M059J (cell line): ENCODE measurements around the gene LIPE. TPM values are rescaled to one million over a fixed set of nuclear protein-coding genes. Genes with fewer than 3 reads are reported as not detected.
A peak's percentile ranks its signal among the peaks of the same experiment; 100 is the strongest.
"Not testable (repeated sequence)": the region's sequence is repeated elsewhere in the genome, so short reads cannot be mapped to it uniquely, and the experiment has no call there.

Experiments used
- DNase-seq: peaks from one replicate; pipeline ENCODE4 v3.0.0-alpha.2; 2012; ENCODE audit warnings: low read depth
- total RNA-seq: library from RNA; depleted of rRNA; stranded (reverse); fragments of >200 nt; shearing (Covaris generic); gene quantifications from 2 replicates; pipeline ENCODE4 v1.2.3, GENCODE V29; 2014; rRNA removed

Gene LIPE
- total RNA-seq: 0.17 and 3.3 TPM in 2 replicates

GRCh38 chr19:42427313-42427712 lies at the start of gene LIPE:
TSS of gene LIPE (minus strand) at chr19:42427388. CDS start at chr19:42427149, 239 bp downstream.
- DNase-seq: no peak

DNA sequence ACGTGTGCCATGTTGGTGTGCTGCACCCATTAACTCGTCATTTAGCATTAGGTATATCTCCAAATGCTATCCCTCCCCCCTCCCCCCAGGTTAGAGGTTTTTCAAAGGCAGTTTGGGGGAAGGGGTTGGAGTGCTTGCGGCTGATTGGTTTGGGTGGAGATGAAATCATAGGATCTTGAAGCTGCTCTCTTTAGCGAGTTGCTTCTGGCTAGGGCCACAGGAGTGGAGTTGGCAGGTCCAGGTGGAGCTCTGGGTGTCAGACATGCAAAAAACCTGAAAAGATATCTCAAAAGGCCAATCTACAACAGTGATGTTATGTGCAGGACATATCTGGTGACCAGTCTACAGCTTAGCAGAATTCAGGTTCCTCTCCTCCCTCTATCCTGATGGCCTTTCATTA lies 48.2 kb upstream of the LIPE start:
- DNase-seq: no peak

DNA sequence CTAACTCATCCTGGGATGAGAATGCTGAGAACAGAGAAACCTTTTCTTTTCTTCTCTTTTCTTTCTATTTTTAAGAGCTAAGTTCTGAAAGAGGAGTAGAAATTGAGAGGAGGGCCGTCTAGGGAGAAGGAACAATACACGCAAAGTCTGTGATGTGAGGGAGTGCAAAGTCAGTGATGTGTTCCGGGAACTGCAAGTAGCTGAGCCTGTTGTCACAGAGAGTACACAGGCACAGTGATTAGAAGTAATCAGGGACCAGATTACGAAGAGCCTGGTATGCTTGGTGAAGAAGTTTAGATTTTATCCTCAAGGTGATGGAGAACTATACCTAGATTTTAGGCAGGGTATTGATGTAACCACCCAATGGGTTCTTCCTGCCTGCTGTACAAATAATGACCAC lies 47.6 kb upstream of the LIPE start:
- DNase-seq: no peak

DNA sequence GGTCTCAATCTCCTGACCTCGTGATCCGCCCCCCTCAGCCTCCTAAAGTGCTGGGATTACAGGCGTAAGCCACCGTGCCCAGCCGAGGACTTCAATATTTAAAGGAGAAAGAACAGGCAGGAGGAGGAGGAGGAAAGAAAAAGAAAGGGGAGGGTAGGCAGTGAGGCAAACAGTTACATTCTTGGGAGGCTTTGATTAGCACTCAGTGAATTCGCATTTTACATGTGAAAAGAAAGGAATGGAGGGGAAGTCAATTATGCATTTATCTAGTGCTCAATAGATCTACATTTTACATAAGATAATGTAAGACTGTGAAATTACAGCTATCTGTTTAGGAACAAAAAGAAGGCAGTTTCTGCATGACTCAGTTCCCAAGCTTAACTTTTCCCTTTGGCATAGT lies 46.5 kb upstream of the LIPE start:
- DNase-seq: no peak

- no peak for DNase-seq
Measured at GRCh38 chr19:42472402-42473147, 45.4 kb upstream of the LIPE start.

- peak; percentile 43 for DNase-seq
Measured at GRCh38 chr19:42471554-42472249, 44.5 kb upstream of the LIPE start.

- peak; percentile 32 for DNase-seq
Measured at GRCh38 chr19:42469311-42470235, 42.4 kb upstream of the LIPE start.

GRCh38 chr19:42468273-42468796 lies 41.1 kb upstream of the LIPE start:
- DNase-seq: peak; percentile 90

GRCh38 chr19:42467183-42467760 lies 40.1 kb upstream of the LIPE start:
- peak; percentile 6 for DNase-seq

GRCh38 chr19:42466521-42467182 lies 39.5 kb upstream of the LIPE start:
- no peak for DNase-seq

DNA sequence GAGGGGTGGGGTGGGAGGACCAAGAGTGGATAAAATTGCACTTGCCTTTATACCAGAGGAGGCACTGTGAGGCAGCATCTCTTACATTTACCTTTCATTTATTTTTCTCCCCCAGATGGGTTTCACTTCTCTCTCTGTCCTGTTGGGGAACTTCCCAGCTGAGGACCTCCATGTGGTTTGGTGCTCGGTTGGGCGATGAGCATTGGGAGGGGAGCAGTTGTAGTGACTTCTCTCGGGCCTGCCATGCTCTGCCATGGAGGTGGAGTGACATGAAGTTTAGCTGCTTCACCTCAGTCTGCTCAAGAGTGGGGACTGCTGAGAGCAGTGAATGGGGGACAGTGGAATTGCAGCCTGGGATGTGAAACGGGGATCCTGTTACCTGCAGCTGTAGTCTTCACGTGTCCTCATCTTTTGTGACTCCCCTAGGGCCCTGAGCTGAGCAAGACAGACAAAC lies 38.7 kb upstream of the LIPE start:
- DNase-seq: no peak

DNA sequence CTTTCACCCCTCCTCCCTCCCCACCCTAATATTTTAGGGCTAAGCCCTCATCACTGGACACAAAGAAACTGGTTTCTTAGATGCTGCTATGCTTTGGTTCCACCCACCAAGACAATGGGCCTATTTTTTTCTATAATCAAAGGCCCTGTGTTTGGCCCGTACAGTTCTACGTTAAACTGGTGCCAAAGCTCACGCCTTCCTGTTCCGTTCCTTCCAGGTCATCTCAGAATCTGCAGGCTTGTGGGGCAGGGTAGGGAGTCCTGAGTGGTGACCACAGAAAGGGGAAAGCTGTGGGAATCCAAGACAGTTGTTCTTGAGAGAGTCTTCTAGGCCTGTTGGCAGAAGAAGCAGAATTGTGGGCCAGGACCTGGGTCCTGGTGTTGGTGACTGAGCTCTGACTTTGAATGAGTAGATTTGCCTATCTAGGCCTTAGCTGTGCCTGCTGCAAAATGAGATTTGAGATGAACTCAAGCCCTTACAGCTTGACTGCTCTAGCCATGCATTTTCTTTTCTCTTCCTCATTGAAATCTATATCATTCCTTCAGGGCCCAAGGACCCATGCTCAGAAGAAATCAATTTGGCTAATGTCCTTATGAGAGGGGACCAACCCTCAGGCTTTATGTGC lies 34.6 kb upstream of the LIPE start:
- DNase-seq: no peak

- DNase-seq: not testable (repeated sequence)
Measured at GRCh38 chr19:42461231-42461630, 34.0 kb upstream of the LIPE start.

GRCh38 chr19:42459926-42460325 lies 32.7 kb upstream of the LIPE start:
- DNase-seq: no peak

DNA sequence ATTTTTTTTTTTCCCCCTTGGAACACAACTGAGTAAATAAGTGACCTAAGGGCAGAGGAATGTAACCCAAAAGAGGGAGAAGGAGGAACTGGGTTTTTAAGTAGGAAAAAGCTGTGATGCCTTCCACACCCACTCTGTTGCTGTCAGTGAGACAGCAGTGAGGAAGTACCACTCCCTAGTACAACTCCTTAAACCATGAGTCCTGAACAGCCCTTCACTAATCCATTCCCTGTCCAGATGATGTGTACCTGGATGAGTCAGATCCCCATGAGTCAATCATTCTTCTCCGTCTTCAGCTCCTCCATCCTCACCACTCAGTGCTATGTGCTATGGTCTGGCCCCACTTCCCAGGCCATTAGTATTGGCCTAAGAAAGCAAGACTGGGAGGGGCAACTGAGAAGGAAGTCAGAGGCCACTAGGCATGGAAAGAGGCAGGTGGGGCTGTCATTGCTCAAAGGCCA lies 28.5 kb upstream of the LIPE start:
- DNase-seq: peak; percentile 51

DNA sequence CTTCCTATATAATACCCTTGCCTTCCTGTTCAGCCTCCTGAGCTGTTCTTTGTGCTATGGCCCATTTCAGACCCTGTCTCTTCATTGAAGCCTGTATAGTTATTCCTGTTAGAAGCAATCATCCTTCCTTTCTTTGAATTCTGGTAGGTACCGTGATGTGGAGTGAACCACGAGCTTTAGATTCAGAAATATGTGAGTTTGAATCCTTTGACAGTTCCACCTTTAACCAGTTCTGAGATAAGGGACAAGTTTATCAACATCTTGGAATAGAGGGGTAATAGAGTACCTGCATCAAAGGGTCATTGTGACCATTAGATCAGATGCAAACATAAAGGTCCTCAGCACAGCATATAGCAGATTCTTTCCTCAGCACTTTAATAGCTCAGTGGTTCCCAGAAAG lies 27.9 kb upstream of the LIPE start:
- no peak for DNase-seq

GRCh38 chr19:42452590-42452989 lies 25.4 kb upstream of the LIPE start:
- no peak for DNase-seq

DNA sequence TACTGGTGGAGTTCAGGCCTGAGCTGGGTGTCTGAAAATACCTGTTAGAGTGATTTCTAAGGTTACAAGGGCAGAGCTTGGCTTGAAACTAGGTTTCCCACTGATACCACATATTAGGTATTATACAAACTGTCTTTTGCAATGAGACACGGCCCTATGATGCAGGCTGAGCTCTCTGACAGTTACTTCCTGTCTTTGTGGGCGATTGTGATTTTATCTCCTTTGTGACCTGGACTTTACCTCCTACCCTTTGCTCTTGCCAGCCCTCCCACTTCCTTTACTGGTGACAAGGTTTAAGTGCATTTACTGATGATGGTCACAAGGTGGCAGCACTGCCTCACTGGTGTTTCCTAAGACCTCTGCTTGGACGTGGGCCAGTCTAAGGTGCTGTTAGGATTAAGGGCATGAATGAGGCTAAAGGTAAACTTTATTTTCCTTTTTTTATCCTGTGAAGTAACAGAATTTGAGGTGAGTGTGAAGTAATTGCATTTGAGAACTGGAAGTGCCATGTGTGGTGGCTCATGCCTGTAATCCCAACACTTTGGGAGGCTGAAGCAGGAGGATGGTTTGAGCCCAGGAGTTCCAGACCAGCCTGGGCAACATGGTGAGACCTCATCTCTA lies 23.2 kb upstream of the LIPE start:
- DNase-seq: peak; percentile 89

GRCh38 chr19:42448306-42448705 lies 21.1 kb upstream of the LIPE start:
- not testable (repeated sequence) for DNase-seq

DNA sequence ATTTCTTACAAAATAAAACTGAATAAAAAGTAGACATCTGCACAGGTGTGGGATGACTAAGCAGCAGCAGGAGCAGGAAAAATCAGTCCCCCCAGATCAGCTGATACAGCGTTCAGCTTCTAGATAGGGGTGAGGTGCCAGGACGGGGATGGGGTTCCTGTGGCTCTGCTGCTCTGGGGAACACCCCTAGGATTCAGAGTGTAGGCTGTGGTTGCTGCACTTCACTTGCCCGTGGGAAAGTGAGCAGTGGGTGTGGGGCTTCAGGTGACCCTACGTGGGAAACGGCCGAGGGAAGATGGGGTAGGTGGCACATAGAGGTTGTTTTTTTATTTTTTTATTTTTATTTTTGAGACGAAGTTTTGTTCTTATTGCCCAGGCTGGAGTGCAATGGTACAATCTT lies 18.8 kb upstream of the LIPE start:
- no peak for DNase-seq
